ENCODE data around the gene ABTB2.

DNA sequence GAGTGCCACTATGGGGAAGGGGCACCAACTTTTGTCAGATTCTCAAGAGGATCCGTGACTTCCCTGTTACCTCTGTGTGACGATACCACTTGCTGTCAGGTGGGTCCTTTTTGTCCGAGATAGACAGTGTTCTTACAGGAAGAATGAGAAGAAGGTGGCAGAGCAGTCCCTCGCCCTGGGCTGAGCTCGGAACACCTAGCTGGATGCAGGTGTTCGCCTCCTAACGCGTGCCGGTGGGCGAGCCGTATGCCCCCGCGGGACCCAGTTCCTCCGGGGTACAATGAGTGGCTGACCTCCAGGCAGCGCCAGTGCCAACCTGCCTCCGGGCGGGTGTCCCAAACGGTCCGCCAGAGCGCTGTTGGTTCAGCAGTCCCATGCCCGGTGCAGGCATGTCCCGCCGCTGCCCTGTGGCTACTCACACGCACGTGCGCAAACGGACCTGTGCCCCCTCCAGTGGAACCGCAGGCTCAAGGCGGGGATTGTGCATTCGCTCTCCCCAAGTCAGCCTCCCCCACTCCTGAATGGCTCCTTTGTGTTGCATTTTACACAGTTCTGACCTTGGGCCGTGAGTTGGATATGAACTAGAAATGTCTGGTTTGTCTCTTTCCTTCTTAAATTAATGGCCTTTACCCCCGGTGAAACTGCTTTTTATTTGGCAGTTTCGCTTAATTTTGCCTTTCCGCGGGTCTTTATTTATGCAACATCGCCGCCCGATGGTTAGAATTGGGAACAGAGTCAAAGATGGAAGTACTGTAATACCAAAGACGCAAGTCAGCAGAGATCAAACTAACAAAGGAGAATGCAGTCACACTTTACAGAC is 1.1 kb upstream of the ABTB2 start:
- TF ChIP-seq FOXA1 (IDR thresholded peaks at IDR 0.05; ENCODE audit: borderline replicate concordance) (no peak), SAFB2 (IDR thresholded peaks at IDR 0.05; ENCODE audit: borderline replicate concordance, low read depth, low read length, severe bottlenecking) (no peak), ZNF282 (CRISPR knock-in tag; IDR thresholded peaks at IDR 0.05) (no peak), CBX2 (IDR thresholded peaks at IDR 0.05; ENCODE audit: insufficient read depth, low read length, poor library complexity, severe bottlenecking) (no peak)
- TF ChIP-seq, protein P1, sequence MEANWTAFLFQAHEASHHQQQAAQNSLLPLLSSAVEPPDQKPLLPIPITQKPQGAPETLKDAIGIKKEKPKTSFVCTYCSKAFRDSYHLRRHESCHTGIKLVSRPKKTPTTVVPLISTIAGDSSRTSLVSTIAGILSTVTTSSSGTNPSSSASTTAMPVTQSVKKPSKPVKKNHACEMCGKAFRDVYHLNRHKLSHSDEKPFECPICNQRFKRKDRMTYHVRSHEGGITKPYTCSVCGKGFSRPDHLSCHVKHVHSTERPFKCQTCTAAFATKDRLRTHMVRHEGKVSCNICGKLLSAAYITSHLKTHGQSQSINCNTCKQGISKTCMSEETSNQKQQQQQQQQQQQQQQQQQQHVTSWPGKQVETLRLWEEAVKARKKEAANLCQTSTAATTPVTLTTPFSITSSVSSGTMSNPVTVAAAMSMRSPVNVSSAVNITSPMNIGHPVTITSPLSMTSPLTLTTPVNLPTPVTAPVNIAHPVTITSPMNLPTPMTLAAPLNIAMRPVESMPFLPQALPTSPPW (CRISPR knock-in tag; IDR thresholded peaks at IDR 0.05) = peak; percentile 42; the same call in 1 of the 2 replicates

All from K562 (cell line).